ENCODE results near the gene HYOU1.

HYOU1 gene

DNA sequence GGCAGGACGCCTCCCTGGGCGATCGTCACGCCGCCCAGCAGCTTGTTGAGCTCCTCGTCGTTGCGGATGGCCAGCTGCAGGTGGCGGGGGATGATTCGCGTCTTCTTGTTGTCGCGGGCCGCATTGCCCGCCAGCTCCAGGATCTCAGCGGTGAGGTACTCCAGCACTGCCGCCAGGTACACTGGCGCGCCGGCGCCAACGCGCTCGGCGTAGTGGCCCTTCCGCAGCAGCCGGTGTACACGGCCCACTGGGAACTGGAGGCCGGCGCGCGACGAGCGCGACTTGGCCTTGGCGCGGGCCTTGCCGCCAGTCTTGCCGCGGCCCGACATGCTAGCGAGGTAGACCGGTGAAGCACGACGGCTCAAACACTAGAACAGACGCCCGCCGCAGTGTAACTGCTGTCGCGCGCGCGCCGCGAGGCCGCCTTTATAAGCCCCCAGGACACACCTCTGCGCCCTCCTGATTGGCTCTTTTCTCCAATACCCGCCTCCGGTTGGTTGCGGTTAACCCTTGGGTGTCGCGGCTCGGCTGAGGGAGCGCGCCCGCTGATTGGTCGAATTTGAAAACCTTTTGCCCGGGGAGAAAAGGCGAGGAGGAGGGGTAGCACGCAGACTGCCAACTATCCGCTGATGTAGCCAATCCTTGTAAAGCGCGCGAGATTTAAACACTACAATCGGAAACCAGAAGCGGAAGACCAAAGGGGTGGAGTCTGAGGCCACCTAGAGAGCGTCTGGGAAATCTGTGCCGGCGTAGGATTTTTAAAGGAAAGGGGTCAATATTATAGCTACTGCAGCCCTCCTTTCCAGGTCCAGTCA, 38.3 kb upstream of the HYOU1 start:
- no peaks in the 10 kb centered on the region for H3K27me3 ChIP-seq (ENCODE audit: insufficient read depth, low read length, poor library complexity)
- H3K27ac ChIP-seq (ENCODE audit: low read length): peak overlapping the region; percentile 99
- peaks cover 47% of the 10 kb centered on the region for H3K4me1 ChIP-seq (ENCODE audit: insufficient read depth, low read length)
- H3K4me2 ChIP-seq (ENCODE audit: insufficient read depth, low read length): peak overlapping the region; percentile 93
- peak; percentile 100 for DNase-seq
- H4K20me1 ChIP-seq (ENCODE audit: insufficient read depth, low read length): peaks cover 34% of the 10 kb centered on the region
- H3K4me3 ChIP-seq (ENCODE audit: low read depth in 1 of 2, low read length in 2 of 2): peak overlapping the region; percentile 89 to 95
- peak overlapping the region; percentile 74 for H2AFZ ChIP-seq (ENCODE audit: low read depth, low read length)
- TF ChIP-seq EZH2 (IDR thresholded peaks at IDR 0.05; ENCODE audit: borderline replicate concordance, low read depth, low read length, severe bottlenecking): no peak
- TF ChIP-seq, protein P1, sequence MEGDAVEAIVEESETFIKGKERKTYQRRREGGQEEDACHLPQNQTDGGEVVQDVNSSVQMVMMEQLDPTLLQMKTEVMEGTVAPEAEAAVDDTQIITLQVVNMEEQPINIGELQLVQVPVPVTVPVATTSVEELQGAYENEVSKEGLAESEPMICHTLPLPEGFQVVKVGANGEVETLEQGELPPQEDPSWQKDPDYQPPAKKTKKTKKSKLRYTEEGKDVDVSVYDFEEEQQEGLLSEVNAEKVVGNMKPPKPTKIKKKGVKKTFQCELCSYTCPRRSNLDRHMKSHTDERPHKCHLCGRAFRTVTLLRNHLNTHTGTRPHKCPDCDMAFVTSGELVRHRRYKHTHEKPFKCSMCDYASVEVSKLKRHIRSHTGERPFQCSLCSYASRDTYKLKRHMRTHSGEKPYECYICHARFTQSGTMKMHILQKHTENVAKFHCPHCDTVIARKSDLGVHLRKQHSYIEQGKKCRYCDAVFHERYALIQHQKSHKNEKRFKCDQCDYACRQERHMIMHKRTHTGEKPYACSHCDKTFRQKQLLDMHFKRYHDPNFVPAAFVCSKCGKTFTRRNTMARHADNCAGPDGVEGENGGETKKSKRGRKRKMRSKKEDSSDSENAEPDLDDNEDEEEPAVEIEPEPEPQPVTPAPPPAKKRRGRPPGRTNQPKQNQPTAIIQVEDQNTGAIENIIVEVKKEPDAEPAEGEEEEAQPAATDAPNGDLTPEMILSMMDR (IDR thresholded peaks at IDR 0.05; ENCODE audit: borderline replicate concordance, extremely low read depth, low read length, poor library complexity, severe bottlenecking): peak; percentile 25
- peak; percentile 79 for ATAC-seq (ENCODE audit: insufficient read depth, low read depth)
- H3K9ac ChIP-seq (ENCODE audit: low read depth, low read length): peak overlapping the region; percentile 99
- peaks cover 75% of the 10 kb centered on the region for H3K36me3 ChIP-seq (ENCODE audit: insufficient read depth, low read length)
- H3K79me2 ChIP-seq (ENCODE audit: insufficient read depth, low read length): peaks cover 56% of the 10 kb centered on the region
- H3K9me3 ChIP-seq (ENCODE audit: insufficient read depth, low read length, severe bottlenecking): no peaks in the 10 kb centered on the region

DNA sequence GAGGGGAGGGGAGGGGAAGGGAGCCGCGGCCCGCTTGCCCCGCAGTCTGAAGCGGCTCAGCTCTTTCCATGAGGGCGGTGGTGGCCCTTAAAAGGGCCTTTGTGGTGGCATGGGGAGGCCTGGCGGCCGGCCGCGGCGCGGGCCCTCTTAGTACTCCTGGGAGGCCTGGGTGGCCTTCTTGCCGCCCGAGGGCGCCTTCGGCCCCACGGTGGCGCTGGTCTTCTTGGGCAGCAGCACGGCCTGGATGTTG, 37.7 kb upstream of the HYOU1 start:
- TF ChIP-seq EZH2 (IDR thresholded peaks at IDR 0.05; ENCODE audit: borderline replicate concordance, low read depth, low read length, severe bottlenecking): no peak
- TF ChIP-seq, protein P1 (IDR thresholded peaks at IDR 0.05; ENCODE audit: borderline replicate concordance, extremely low read depth, low read length, poor library complexity, severe bottlenecking): peak; percentile 61
- Histone ChIP-seq H3K36me3 (ENCODE audit: insufficient read depth, low read length) (peaks cover 73% of the 10 kb centered on the region), H2AFZ (ENCODE audit: low read depth, low read length) (peak overlapping the region; percentile 53; the same call in 1 of the 2 replicates)

DNA sequence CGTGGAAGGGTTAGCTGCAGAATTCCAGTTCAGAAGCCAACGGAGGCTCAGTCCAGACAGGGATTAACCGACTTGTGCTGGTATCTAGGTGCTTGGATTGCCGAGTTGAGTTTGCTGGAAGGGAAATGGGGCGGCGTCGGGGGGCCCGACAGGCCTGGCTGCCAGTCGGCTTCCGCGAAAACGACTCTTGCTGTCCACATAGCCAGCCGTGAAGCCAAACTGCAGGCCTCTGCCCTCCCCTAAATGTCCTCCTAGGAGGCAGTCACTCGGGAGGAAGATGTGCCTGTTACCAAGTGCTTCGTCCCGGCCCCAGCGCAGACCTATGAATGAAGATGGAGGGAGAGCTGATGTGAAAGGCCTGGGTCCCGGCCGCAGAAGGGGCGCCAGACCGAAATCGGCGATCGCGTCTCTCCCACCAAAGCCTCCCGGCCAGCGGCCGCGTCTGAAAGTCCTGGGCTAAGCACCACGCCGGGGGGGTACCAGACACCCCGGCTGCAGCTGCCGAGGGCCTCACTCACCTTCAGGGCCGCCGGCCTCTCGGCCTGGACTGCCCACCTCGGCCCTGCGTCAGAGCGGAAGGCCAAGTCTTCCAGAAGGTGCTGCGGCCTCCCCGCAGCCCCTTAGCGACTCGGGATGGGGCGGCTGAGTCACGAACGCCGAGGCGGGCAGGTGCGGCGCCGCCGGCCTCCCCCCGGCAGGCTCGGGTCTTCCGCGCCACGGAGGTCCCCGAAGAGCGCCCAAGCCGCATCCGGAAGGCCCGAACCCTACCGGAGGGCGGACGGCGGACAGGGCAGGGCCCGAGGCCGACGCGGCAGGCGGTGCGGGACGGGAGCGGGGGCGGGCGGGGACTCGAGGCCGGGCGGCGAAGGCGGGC, 37.2 kb upstream of the HYOU1 start:
- peak overlapping the region; percentile 99 for H3K27ac ChIP-seq (ENCODE audit: low read length)
- ATAC-seq (ENCODE audit: insufficient read depth, low read depth) (no peak), DNase-seq (peak; percentile 48)
- H3K4me3 ChIP-seq (ENCODE audit: low read depth in 1 of 2, low read length in 2 of 2): peak overlapping the region; percentile 89 to 95
- H3K9ac ChIP-seq (ENCODE audit: low read depth, low read length): peak overlapping the region; percentile 99
- TF ChIP-seq, protein P1 (IDR thresholded peaks at IDR 0.05; ENCODE audit: borderline replicate concordance, extremely low read depth, low read length, poor library complexity, severe bottlenecking): no peak
- no peak for TF ChIP-seq EZH2 (IDR thresholded peaks at IDR 0.05; ENCODE audit: borderline replicate concordance, low read depth, low read length, severe bottlenecking)
- peaks cover 34% of the 10 kb centered on the region for H4K20me1 ChIP-seq (ENCODE audit: insufficient read depth, low read length)
- no peak overlapping the region for H2AFZ ChIP-seq (ENCODE audit: low read depth, low read length)
- H3K4me1 ChIP-seq (ENCODE audit: insufficient read depth, low read length): peaks cover 37% of the 10 kb centered on the region
- peak overlapping the region; percentile 93 for H3K4me2 ChIP-seq (ENCODE audit: insufficient read depth, low read length)
- H3K9me3 ChIP-seq (ENCODE audit: insufficient read depth, low read length, severe bottlenecking): no peaks in the 10 kb centered on the region
- H3K79me2 ChIP-seq (ENCODE audit: insufficient read depth, low read length): peaks cover 50% of the 10 kb centered on the region
- no peaks in the 10 kb centered on the region for H3K27me3 ChIP-seq (ENCODE audit: insufficient read depth, low read length, poor library complexity)
- peaks cover 70% of the 10 kb centered on the region for H3K36me3 ChIP-seq (ENCODE audit: insufficient read depth, low read length)

More for the DNA sequence above, 37.7 kb upstream of the HYOU1 start:
- H3K79me2 ChIP-seq (ENCODE audit: insufficient read depth, low read length): peaks cover 52% of the 10 kb centered on the region
- no peak for DNase-seq
- no peaks in the 10 kb centered on the region for H3K9me3 ChIP-seq (ENCODE audit: insufficient read depth, low read length, severe bottlenecking)
- H3K4me3 ChIP-seq (ENCODE audit: low read depth in 1 of 2, low read length in 2 of 2): peak overlapping the region; percentile 89 to 95
- peak overlapping the region; percentile 99 for H3K27ac ChIP-seq (ENCODE audit: low read length)
- H3K4me1 ChIP-seq (ENCODE audit: insufficient read depth, low read length): peaks cover 42% of the 10 kb centered on the region
- peak overlapping the region; percentile 99 for H3K9ac ChIP-seq (ENCODE audit: low read depth, low read length)
- peak; percentile 18 for ATAC-seq (ENCODE audit: insufficient read depth, low read depth)
- peak overlapping the region; percentile 93 for H3K4me2 ChIP-seq (ENCODE audit: insufficient read depth, low read length)
- H4K20me1 ChIP-seq (ENCODE audit: insufficient read depth, low read length): peaks cover 34% of the 10 kb centered on the region
- H3K27me3 ChIP-seq (ENCODE audit: insufficient read depth, low read length, poor library complexity): no peaks in the 10 kb centered on the region

Data from DND-41 (cell line).